Measurements from ENCODE around the gene MEMO1.

The MEMO1 gene

GRCh38 chr2:31894656-31895055 lies 116.2 kb downstream of the MEMO1 start:
- H3K27ac ChIP-seq, result no peak overlapping the region
- TF ChIP-seq CTCF (conservative IDR thresholded peaks at IDR 0.05) (no peak), ZFX (IDR thresholded peaks at IDR 0.05) (no peak)

- no peak for TF ChIP-seq ZFX (IDR thresholded peaks at IDR 0.05)
- TF ChIP-seq CTCF (conservative IDR thresholded peaks at IDR 0.05), result no peak
- no peak overlapping the region for H3K27ac ChIP-seq
Measured at GRCh38 chr2:31893094-31893493, 117.7 kb downstream of the MEMO1 start.

- no peak for TF ChIP-seq CTCF (conservative IDR thresholded peaks at IDR 0.05)
- no peak for TF ChIP-seq ZFX (IDR thresholded peaks at IDR 0.05)
- no peak overlapping the region for H3K27ac ChIP-seq
Measured at GRCh38 chr2:31889044-31889443, 121.8 kb downstream of the MEMO1 start.

- no peak for TF ChIP-seq ZFX (IDR thresholded peaks at IDR 0.05)
- TF ChIP-seq CTCF (conservative IDR thresholded peaks at IDR 0.05), result no peak
- no peak overlapping the region for H3K27ac ChIP-seq
Measured at GRCh38 chr2:31888550-31888949, 122.3 kb downstream of the MEMO1 start.

GRCh38 chr2:31886700-31887099 lies 124.1 kb downstream of the MEMO1 start:
- TF ChIP-seq ZFX (IDR thresholded peaks at IDR 0.05) (no peak), CTCF (conservative IDR thresholded peaks at IDR 0.05) (peak; percentile 28)

GRCh38 chr2:31877008-31877407 lies 133.8 kb downstream of the MEMO1 start:
- no peak overlapping the region for H3K27ac ChIP-seq
- TF ChIP-seq CTCF (conservative IDR thresholded peaks at IDR 0.05), result no peak

More at GRCh38 chr2:31886700-31887099, 124.1 kb downstream of the MEMO1 start:
- H3K27ac ChIP-seq, result no peak overlapping the region

GRCh38 chr2:31874071-31874470 lies 136.7 kb downstream of the MEMO1 start:
- no peak overlapping the region for H3K27ac ChIP-seq
- TF ChIP-seq ZFX (IDR thresholded peaks at IDR 0.05), result no peak
- TF ChIP-seq CTCF (conservative IDR thresholded peaks at IDR 0.05), result no peak
